ENCODE measurements around the gene IRX6.

The IRX6 gene

DNA sequence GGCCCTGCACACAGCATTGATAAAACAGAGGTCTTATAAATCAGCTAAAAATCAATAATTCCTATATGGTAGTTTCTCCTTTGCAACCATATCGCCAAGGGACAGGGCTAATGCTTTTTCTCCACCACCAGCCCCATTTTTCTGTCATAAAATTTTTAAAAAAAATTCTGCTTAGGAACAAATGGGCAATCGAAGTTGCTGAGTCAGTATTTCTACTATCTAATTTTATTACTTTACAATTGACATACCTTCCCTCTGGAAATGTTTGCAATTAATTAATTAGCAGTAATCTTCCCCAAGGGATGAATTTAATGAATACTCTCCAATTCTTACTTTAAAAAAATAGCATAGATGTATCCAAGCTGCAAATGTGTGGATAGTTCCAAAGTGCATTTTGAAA lies 1.7 kb upstream of the IRX6 start:
- TF ChIP-seq, protein P1, sequence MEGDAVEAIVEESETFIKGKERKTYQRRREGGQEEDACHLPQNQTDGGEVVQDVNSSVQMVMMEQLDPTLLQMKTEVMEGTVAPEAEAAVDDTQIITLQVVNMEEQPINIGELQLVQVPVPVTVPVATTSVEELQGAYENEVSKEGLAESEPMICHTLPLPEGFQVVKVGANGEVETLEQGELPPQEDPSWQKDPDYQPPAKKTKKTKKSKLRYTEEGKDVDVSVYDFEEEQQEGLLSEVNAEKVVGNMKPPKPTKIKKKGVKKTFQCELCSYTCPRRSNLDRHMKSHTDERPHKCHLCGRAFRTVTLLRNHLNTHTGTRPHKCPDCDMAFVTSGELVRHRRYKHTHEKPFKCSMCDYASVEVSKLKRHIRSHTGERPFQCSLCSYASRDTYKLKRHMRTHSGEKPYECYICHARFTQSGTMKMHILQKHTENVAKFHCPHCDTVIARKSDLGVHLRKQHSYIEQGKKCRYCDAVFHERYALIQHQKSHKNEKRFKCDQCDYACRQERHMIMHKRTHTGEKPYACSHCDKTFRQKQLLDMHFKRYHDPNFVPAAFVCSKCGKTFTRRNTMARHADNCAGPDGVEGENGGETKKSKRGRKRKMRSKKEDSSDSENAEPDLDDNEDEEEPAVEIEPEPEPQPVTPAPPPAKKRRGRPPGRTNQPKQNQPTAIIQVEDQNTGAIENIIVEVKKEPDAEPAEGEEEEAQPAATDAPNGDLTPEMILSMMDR (IDR thresholded peaks at IDR 0.05; ENCODE audit: low read depth, low read length) = no peak
- no peak overlapping the region for H3K4me3 ChIP-seq (ENCODE audit: low read depth, low read length)

DNA sequence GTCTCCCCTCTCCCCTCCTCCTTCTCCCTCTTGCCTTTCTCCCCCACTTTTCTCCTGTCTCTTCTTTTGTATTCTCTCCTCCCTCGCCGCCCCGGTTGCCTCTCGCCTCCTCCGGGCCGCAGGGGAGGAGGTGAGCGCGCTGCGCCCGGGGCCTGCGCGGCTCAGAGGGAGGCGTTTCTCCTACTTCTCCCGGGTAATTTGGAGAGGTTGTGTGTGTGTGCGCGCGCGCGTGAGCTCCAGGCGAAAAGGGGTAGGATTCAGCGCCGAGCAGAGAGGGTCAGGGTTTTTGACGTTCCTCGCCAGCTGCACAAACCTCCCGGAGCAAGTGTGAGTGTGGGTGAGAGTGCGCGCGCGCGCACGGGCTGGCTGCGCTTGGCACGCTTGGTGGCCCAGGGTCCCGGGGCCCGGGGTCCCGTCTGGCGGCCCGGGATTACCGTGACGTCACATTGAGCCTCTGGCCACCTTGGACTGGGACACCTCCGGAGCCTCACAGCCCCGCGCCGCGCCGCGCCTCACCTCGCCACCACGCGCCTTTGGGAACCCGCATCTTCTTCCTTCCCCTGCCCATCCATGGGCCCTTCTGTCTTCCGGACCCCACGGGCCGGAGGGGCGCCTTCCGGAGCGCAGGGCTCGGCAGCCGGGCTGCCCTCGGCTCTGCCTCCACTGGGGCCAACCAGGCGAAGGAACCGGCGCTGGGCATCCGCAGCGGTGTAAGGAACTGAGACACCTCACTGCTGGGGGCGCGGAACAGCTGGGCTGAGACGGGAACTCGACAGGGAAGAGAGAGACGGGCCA lies 479 bp downstream of the IRX6 start:
- no peak overlapping the region for H3K4me3 ChIP-seq (ENCODE audit: low read depth, low read length)
- TF ChIP-seq, protein P1 (IDR thresholded peaks at IDR 0.05; ENCODE audit: low read depth, low read length) = no peak

DNA sequence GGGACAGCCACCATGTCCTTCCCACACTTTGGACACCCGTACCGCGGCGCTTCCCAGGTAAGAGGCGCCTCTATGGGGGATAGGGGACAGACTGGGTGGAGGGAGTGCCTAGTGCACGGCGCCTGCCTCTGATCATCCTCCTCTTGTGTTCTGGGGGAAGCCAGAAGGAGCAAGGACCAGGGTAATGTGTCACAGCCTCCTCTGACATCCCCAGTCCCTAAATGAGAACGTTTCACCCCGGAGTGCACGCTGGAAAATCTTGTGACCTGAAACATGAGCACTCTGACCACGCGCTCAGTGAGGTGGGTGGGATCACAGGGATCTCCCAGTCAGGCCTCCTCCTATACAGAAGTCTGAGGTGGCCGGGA lies 1.1 kb downstream of the IRX6 start:
- TF ChIP-seq, protein P1 (IDR thresholded peaks at IDR 0.05; ENCODE audit: low read depth, low read length) = no peak
- H3K4me3 ChIP-seq (ENCODE audit: low read depth, low read length) = no peak overlapping the region

DNA sequence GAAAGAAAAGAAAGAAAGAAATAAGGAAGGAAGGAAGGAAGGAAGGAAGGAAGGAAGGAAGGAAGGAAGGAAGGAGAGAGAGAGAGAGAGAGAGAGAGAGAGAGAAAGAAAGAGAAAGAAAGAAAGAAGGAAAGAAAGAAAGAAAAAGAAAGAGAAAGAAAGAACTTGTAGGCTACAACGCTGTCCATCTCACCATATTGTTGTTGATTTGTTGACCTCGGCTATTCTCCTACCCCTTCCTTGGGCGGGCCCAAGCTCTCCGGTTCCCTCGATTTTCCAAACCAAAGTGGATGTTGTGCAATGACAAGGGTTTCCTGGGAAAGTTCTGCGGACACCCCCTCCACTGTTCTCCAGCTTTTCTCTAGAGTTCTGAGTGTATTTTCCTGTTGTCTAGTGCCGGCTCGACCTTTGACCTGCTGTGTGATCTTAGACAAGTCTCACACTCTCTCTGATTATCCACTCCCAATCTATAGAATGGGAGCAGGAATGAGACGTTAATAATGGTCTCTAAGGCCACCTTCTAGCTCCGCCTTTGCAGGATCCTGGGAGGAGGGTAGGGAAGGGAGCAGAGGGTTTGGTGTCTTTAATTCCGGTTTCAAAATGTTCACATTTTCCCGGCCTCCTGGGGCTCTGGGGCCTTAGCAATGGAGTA lies 1.6 kb downstream of the IRX6 start:
- TF ChIP-seq, protein P1 (IDR thresholded peaks at IDR 0.05; ENCODE audit: low read depth, low read length) = no peak
- no peak overlapping the region for H3K4me3 ChIP-seq (ENCODE audit: low read depth, low read length)

DNA sequence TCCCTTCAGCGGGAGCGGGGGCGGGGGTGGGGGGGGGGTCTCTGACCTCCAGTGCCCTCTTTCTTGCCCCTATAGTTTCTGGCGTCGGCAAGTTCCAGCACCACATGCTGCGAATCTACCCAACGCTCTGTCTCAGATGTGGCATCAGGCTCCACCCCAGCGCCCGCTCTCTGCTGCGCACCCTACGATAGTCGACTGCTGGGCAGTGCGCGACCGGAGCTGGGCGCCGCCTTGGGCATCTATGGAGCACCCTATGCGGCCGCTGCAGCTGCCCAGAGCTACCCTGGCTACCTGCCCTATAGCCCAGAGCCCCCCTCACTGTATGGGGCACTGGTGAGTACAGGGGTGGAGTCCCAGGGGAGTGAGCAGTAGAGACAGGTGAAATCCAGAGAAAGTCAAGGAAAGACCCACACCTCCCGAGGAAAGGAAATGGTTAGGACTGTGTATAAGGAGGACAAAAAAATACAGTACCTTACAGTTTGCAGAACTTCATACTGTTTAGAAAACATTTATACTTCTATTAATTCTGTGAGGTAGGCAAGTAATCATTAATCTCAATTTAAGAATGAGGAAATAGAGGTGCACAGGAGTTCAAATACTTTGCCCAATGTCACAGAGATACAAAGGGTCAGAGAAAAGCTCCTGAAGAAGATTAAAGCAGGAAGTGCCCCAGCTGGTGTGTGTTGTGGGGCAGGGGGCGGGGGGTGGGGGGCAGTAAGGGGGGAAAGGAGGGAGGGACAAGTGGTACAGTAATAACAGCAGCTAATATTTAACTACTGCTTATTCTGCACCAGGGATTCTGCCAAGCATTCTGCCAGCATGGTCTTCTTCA lies 2.5 kb downstream of the IRX6 start:
- no peak overlapping the region for H3K4me3 ChIP-seq (ENCODE audit: low read depth, low read length)
- TF ChIP-seq, protein P1 (IDR thresholded peaks at IDR 0.05; ENCODE audit: low read depth, low read length) = no peak

DNA sequence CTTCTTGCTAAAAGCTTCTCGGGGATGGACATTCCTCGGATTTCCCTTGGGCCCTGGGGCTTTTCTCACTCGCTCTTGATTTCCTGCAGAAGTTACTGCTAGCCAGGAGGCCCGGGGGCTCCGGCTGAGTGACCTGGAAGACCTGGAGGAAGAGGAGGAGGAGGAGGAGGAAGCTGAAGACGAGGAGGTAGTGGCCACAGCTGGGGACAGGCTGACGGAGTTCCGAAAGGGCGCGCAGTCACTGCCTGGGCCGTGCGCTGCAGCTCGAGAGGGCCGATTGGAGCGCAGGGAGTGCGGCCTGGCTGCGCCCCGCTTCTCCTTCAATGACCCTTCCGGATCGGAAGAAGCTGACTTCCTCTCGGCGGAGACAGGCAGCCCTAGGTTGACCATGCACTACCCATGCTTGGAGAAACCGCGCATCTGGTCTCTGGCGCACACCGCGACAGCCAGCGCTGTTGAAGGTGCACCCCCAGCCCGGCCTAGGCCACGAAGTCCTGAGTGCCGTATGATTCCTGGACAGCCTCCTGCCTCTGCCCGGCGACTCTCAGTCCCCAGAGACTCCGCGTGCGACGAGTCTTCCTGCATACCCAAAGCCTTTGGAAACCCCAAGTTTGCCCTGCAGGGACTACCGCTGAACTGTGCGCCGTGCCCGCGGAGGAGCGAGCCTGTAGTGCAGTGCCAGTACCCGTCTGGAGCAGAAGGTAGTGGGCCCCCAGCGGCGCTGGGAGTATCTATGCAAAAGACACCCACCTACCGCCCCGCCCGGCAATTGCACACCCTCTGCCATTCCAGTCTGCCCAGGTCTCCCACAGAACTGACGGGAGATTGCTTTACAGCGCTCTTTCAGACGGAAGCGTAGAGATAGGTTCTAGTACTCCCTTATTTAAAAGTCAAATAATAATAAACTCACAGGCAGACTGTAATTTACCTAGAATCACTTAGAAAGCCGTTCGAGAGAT lies 4.9 kb downstream of the IRX6 start:
- no peak overlapping the region for H3K4me3 ChIP-seq (ENCODE audit: low read depth, low read length)
- TF ChIP-seq, protein P1 (IDR thresholded peaks at IDR 0.05; ENCODE audit: low read depth, low read length) = no peak
